Gastrocnemius medialis (tissue), 4 donors: ENCODE data around the gene ZDHHC14.

Experiments used
- POLR2A ChIP-seq, 2 donors: fragments of 450-650 bp; IDR thresholded peaks; one replicate each; pipeline ENCODE4 v1.6.1; 2017; ENCODE audit warnings: antibody characterized with exemption in 2 of 2, mild to moderate bottlenecking in 2 of 2, moderate library complexity in 2 of 2
- TF ChIP-seq, protein P1 (sequence below), 5 experiments: fragments of 450-650 bp in 3 of 5; fragments of 200-600 bp in 2 of 5; sonication (generic) in 2 of 5; IDR thresholded peaks in 4 of 5; conservative IDR thresholded peaks in 1 of 5; 1 replicate in 4 of 5; 2 replicates in 1 of 5; pipeline ENCODE4 v1.5.1; 2016 to 2019; ENCODE audit warnings: antibody characterized with exemption in 5 of 5, mild to moderate bottlenecking in 3 of 5, moderate library complexity in 3 of 5

DNA sequence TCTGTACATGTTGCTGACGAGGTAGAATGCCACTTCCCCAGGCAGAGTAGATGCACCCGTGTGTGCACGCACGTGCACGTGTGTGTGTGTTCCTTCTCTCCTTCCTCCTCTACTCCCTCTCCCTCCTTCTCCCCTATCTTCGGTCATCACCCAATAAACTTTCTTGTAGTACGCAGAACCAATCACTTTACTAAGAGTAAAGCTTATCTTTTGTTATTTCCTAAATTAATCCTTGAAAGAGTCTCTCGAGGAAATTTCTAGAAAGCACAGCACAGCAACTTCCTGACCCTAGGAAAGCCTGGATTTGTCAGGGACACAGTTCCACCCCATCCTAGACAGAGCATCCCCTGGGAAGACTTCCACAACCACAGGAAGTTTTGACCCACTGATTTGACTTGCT is 166.1 kb downstream of the ZDHHC14 start:
- TF ChIP-seq, protein P1, sequence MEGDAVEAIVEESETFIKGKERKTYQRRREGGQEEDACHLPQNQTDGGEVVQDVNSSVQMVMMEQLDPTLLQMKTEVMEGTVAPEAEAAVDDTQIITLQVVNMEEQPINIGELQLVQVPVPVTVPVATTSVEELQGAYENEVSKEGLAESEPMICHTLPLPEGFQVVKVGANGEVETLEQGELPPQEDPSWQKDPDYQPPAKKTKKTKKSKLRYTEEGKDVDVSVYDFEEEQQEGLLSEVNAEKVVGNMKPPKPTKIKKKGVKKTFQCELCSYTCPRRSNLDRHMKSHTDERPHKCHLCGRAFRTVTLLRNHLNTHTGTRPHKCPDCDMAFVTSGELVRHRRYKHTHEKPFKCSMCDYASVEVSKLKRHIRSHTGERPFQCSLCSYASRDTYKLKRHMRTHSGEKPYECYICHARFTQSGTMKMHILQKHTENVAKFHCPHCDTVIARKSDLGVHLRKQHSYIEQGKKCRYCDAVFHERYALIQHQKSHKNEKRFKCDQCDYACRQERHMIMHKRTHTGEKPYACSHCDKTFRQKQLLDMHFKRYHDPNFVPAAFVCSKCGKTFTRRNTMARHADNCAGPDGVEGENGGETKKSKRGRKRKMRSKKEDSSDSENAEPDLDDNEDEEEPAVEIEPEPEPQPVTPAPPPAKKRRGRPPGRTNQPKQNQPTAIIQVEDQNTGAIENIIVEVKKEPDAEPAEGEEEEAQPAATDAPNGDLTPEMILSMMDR (IDR thresholded peaks at IDR 0.05 in 4 of 5, conservative IDR thresholded peaks at IDR 0.05 in 1 of 5): no peak
- TF ChIP-seq POLR2A (IDR thresholded peaks at IDR 0.05): no peak
